DMS53 (cell line): ENCODE measurements around the gene TTLL11.
"Not testable (repeated sequence)": the region's sequence is repeated elsewhere in the genome, so short reads cannot be mapped to it uniquely, and the experiment has no call there.

Experiments used
- DNase-seq: peaks from one replicate; lab custom pipeline; 2025; lab: John Stamatoyannopoulos, UW

Gene TTLL11

DNA sequence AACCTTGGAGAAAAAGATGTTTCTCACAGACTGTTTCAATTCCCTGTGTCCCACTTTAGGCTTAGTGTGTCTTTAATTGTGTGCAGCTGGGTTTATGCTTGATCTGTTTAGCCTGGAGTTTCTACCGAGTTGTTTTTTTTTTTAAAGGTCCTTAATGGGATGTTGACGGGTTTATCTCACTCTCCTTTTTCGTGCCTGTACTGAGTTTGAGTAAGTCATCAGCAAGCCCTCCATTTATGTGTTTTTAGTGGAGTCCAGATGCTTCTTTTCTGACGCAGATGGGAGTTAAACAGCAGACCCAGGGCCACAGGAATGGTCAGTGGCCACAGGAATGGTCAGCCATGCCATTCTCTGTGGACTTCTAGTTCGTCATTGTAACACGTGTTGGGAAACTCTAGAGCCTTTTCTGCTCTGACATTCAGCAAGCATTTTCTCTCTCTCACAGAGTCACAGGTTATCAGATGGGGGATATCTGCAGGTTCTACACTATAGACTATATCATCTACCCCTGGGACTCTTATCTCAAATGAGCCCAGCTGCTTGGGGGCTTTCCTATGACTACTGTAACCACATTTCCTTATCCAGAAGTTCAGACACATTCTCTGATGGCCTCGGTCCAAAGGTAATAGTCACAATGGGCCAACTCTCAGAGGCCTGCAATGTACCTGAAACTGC lies 190.5 kb downstream of the TTLL11 start:
- no peak for DNase-seq

DNA sequence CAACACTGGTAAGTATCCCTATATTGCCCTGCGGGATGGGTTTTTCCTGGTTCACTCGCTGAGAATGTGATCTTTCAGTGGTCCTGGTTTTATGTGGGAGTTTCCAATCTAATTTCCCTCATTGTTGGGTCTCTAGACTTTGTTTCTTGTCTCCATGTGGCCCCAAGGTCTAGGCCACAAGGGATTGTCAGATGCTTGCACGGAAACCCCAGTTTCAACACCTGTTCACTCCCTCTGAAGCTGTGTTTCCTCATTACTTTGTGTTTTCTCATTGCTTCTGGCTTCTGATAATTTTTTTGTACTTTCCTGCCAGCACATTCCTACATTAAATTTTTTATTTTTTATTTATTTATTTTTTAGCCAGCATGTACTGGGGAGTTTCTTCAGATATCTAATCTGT lies 191.5 kb downstream of the TTLL11 start:
- DNase-seq, result no peak

DNA sequence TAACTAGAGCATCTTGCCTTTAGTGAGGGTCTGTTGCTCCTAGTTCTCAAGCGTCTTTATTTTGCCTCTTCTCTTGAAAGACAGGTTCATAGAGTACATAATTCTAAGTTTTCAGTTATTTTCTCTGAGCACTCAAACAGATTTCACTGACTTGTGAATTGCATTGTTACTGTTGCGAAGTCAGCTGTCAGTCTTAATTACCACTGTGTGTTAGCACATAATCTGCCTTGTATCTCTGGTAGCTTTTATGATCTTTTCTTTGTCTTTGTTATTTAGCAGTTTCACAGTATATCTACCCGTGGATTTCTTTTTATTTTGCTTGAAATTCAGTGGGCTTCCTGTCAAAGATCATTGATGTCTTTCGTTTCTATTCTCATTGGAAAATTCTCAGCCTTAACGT lies 192.9 kb downstream of the TTLL11 start:
- peak; percentile 9 for DNase-seq

DNA sequence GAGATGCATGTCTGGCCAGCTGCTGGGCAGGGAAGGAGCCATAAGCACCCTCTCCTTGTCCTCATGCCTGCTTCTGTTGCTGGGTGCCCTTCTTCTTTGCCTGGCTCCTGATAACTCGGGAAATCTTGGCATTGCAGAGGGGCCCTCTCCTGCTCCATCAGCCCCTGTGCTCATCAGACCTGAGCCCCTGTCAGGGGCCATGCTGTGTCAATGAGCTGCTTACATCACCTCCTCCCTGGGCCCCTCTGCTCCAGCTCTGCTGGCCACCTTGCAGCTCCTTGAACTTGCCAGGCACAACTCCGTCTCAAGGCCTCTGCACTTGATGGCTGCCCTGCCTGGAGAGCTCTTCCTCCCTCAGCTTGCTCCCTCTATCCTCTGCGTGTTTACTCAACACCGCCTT lies 194.3 kb downstream of the TTLL11 start:
- DNase-seq, result no peak

DNA sequence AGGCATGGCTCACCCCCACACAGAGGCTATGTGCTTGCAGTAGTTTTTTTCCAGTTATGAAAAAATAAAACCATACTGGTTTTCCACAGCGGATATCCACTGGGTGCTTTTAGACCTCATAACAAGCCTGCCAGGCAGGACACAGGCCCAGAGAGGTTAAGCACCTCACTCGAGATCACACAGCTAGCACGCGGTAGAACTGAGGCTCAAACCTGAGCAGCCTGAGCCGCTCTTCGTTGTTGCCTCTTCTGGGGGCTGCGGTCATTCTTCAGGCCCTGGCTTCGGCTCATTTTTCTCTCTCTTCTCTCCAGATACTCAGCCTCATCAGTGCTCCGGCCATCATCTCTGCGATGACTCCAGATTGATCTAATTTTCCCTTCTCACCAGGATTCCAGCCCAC lies 196.0 kb downstream of the TTLL11 start:
- DNase-seq, result no peak

DNA sequence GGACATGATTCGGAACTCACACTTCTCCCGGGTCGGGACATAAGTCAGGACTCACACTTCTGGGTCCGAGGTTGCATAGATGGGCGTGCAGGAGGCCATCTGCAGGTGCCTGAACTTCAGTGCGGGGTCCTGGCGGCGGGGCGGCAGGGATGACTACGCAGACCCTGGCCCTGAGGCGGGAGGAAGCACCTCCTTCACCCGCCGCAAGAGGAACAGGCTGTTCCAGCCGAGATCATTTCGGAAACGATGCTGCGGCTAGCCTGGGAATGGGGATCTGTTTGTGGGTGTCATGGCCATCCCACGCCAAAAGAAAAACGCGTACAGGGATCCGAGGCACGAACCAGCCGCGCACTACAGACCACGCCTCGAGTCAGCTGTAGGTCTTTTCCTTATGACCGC lies 196.6 kb downstream of the TTLL11 start:
- DNase-seq, result no peak

DNA sequence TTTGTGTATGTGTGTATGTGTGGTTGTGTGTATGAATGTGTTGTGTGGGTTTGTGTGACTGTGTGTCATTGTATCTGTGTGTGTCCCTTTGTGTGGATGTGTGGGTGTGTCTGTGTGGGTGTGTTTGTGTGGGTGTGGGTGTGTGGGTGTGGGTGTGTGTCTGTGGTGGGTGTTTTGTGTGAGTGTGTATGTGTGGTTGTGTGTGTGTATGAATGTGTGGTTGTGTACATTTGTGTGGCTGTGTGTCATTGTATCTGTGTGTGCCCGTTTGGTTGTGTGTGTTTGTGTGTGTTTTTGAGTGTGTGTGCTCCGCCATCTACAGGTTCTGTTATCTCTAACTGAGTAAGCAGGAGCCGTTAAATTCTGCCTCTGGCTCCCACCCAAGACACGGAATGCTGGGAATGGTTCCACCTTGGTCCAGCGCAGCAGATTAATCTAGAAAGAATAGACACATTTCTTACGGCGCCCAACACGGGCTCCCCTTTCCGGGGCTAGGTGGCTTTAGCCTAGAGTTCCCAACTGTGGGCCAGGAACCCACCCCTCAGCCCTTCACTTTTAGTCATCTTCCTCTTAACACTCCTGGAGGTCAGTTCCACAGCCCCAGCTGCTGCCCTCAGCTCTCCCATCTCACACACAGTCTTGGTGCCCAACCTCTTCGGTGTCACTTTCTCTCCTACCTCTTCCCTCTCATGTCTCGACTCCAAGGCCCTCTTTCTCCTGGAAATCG lies 197.1 kb downstream of the TTLL11 start:
- DNase-seq, result peak; percentile 44

DNA sequence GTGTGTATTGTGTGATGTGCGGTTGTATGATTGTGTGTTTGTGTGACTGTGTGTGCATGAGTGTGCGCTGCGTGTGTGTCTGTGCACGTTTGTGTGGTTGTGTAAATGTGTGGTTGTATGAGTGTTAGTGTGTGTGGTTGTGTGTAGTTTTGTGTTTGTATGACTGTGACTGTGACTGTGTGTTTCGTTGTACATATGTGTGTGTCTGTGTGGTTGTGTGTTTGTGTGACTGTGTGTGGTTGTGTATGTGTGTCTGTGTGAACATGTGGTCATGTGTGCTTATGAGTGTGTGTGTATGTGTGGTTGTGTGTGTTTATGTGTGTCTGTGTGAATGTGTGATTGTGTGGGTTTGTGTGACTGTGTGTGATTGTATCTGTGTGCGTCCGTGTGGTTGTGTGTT lies 197.8 kb downstream of the TTLL11 start:
- DNase-seq, result no peak

DNA sequence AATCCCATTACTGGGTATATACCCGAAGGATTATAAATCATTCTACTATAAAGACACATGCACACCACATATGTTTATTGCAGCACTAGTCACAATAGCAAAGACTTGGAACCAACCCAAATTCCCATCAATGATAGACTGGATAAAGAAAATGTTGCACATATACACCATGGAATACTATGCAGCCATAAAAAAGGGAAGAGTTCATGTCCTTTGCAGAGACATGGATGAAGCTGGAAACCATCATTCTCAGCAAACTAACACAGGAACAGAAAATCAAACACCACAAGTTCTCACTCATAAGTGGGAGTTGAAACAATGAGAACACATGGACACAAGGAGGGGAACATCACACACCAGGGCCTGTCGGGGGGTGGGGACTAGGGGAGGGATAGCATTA lies 198.7 kb downstream of the TTLL11 start:
- DNase-seq, result not testable (repeated sequence)

DNA sequence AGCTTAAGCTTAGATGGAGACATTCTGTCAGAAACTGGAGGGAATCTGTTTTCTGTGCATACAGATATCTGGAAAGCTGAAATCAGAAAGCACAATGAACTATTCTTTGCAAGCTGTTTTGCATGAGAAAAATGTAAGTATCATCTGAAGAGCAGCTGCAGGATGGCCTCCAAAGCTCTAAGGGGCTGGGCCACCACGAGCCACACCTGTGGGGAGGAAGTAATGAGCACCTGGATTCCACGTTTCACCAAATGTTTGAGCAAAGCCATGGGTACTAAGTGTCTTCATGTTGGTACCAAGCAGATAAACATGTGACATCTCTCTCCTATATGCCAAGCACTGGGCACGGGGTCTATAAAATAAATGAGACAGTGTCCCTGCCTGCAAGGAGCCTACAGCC lies 199.3 kb downstream of the TTLL11 start:
- no peak for DNase-seq

DNA sequence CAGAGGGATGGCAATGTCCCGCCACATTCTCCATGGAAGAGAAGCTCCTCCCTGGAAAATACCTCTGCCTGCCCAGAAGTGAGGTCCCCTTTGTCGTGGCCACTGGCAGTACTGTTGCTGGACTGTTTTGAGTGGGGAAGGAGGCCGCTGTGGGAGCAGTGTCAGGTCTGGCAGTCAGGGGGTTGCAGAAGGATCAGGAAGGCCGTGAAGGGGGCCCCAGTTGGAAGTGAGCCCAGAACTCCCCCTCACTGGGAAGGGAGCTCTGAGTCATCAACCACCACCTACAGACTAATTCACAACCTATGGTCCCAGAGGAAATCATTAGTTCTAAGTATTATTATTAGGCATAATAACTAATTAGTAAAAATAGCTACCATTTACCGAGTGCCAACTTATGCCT lies 200.4 kb downstream of the TTLL11 start:
- DNase-seq, result no peak

DNA sequence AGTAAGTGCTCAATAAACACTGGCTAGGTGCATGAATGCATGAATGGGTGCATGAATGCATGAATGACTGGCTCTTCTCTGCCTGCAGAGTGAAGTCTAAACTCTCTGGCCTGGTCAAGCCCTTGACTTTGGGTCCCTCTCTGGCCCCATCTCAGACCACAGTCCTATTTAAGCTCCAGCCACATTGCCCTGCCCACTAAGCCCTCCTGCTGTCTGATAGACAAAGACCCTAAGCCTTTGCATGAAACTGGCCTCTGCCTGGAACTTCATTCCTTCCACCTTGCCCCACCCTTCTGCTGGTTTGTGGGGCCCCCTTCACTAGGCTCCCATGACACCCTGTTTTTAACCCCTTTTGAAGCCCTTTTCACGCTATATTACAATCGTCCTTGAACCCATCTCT lies 202.4 kb downstream of the TTLL11 start:
- no peak for DNase-seq

DNA sequence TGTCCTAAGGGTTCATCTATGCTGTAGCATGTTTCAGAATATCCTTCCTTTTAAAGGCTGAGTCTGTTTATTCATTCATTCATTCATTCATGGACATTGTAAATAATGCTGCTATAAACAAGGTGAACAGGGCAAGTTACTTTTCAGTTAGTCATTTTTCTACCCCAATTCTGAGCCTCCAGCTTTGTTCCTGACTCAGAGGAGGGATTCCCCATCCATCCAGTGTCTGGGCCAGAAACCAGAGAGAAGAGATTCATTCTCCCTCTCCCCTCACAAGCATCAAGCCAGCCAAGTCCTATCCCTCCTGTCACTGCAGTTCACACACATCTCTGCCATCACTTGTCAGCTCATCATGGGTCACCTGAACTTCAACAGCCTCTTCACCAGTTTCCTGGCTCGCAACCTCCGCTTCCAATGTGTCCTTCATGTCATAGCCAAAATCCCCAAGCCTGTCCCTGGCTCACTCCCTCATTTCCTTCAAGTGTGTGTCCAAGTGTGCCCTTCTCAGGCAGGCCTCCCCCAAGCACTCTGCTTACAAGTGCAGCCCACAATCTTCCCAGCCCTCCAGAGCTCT lies 203.0 kb downstream of the TTLL11 start:
- DNase-seq, result peak; percentile 25

DNA sequence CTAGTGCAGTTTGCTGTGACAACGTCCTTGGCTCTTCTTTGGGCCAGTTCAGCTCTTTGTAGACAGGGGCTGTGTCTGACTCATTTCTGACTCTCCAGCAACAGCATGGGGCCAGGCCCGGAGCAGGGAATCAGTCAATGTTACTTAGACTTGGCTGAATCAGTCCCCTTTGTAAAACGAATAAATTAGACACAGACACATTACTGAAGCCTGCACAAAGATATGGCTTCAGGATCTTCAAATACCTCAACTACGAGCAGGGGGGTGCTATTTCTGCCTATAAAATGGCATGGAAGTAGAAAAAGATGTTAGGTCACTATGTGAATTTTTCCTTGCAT lies 204.7 kb downstream of the TTLL11 start:
- no peak for DNase-seq

DNA sequence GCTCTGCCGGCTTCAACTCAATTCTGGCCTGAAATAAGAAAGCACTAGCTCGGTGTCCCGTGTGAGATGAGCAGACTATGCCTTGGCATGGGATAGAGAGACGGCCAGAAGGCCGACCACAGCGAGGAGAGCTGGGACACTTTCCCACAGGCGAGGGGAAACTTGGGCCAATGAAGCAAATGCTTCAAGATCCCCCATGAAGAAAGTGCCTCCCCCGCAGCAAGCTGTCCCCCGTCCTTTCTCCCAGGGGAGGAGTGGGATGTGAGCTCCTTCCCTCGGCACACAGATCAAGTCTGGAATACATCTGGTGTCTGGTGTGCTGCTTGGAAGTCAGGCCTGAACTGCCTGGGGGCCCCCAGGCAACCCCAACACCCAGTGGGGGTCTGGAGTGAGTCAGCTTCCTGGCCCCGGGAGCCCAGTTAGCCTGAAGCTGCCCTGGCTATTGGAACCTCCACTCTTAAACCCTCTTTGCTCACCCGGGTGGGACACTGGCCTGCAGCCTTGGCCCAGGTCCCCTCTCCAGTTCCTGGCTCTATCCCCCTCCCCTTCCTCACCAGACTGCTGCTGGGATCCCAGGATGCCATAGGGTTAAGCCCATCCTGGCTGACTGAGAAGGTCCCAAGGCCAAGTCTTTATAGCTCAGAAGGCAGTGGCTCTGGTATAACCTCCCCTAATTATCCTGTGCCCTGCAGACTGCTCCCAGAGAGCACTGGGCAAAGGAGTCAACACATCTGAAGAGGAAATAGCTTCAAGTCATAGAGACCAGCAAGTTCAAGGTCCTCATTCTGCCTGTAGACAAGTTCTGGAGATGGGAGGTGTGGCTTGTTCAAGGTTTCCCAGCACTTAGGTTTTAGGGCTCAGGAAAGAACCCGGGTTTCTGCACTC lies 205.3 kb downstream of the TTLL11 start:
- no peak for DNase-seq

DNA sequence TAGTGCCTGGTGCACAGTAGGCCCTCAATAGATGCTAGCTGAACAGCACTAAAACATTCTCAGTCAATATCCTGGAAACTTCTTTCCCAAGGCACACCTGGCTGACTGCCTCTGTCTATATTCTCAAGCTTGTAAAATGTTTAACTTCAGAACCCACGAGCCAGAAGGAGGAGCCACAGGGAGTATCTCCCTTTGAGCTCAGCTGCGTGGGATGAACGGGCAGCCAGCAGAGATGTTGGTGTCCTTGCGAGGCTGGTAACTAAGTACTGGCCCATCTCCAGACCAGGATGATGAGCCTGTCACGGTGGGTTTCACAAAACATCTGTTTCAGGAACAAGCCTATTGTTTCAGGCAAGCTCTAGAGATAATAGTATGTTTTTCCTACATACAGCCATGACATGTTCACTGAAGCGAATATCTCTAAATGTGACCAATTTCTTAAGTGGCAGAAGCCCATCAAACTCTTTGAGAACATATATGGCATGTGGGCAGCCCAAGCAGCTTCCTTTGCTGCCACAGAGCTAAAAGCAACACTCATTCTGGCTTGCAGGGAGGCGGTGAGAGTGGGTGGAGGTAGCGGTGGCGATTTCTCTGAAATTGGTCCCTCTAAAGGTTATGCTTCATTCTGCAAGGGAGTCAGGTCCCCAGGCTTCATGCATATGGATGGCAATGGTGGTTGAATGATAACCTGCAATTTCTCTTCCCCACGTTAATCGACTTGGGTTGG lies 206.2 kb downstream of the TTLL11 start:
- no peak for DNase-seq

DNA sequence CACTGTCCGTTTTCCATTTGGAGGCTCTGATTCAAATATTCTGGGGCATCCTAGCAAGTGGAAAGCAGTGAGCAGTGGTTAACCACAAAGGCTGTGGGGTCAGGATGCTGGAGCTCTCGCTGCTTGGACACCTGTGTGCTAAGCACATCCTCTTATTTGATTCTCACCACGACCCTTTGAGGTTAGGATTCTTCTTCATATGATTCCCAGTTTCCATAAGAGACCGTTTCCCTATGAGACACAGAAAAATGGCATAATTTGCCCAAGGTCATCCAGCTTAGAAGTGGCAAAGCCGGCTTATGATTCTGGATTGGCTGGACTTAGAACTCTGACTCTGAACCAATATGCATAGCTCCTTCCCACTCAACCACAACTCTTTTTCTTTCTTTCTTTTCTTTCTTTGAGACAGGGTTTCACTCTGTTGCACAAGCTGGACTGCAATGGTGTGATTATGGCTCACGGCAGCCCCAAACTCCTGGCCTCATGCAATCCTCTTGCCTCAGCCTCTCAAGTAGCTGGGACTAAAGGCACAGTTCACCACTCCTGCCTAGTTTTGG lies 207.7 kb downstream of the TTLL11 start:
- DNase-seq, result no peak

DNA sequence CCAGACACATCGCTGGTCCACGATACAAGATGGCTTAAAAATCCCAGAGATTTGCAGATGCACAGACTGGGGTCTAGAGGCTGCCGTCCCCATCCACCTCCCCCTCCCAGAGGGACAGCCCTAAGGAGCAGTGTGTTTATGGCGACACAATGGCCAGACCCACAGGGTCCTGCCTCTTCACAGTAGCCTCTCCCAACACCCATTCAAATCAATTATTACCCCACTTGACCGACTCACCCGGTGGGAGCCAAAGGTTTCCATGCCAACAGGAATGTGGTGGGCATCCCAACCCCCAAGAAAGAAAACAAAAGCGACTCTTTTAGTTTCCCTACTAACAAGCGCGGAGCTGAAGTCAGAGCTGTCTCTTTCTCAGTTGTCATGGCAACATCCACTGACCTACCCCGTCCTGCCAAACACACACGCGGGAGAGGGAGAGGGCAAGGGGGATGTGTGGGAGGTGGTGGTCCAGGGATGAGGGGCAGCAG lies 209.0 kb downstream of the TTLL11 start:
- DNase-seq, result no peak

DNA sequence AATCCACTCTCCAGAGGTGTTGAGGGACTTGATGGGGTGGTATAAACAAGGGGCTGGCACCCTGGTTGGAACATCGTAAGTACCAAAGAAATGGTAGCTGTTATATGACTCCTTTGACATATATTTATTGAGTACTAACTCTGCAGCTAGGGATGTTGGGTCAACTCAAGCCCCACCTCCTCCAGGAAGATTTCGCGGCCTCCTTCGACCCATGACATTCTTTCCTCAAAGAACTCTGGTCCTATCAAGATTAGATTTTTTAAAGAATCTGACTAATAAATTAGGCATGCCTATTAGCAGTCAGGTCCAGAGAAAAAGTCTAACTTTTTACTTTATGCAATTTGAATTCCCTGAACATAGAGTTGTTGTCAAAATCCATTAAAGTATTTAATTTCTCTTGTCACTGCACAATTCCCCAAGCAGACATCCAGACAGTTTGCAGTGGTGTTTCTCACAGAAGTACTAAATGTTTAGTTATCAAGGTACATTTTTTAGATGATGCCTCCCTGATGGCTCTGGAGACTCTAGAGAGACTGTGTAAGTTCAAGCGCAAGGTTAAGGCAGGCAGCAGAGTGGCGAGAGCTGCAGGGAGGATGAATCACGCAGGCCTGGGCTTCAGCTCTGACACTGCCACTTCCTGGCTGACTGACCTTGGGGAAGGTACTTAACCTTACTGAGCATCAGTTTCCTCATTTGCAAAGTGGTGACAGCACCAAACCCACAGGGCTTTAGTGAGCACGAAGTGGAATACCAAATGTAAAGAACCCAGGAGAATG lies 209.6 kb downstream of the TTLL11 start:
- peak; percentile 23 for DNase-seq

DNA sequence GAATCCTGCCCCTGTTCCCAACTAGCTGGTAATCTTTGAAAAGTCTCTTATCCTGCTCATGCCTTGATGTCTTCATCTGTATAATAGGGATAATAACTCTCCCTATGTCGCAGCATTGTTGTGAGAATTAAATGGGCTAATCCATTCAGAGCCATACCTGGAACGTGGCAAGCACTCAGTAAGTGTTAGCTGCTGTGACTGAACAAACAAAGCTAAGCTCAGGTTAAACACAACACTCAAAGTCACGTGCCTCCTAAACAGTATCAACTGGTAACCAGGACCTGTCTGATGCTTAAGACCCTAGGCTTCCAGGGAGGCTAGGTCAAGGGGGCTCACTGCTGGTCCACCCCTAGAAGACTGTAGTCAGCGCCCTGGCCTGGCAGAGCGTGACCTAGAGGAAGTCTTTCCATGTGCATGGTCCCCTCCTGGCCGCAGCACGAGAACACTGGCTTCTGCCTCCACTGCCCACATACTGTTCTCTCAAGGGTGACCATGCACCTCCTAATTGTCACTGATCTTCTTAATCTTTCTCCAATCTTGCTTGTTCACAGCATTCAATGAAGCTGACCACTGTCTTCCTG lies 211.1 kb downstream of the TTLL11 start:
- DNase-seq, result peak; percentile 95
